PC-3 (cell line): Measurements from ENCODE around the gene NANOS3. TPM values are rescaled to one million over a fixed set of nuclear protein-coding genes. Genes with fewer than 3 reads are reported as not detected.

Experiments used
- ATAC-seq: fragments of 200-7000 bp; cut with Tn5 transposase; 2 replicates; pipeline ENCODE4 v1.9.1; 2020; ENCODE audit warnings: mild to moderate bottlenecking, moderate library complexity
- BruUV-seq: library from RNA; stranded (reverse); fragments of 400-500 nt; replicated peaks from 2 replicates; lab custom pipeline; 2021; lab: Mats Ljungman, UMichigan
- CTCF ChIA-PET: fragments of 300-600 bp; sonication (Branson Sonifier 250); formaldehyde crosslinking; loops from one replicate; lab custom pipeline; 2022; ENCODE audit warnings: antibody characterized with exemption; lab: Charles Lee
- POLR2A ChIA-PET: fragments of 300-600 bp; sonication (Branson Sonifier 250); formaldehyde crosslinking; loops from one replicate; lab custom pipeline; 2022; ENCODE audit warnings: antibody characterized with exemption; ENCODE audit not compliant: unreplicated experiment; lab: Charles Lee
- DNase-seq: peaks from one replicate; pipeline ENCODE4 v3.0.0-alpha.2; 2015
- H2AFZ ChIP-seq: fragments of 300-600 bp; sonication (generic); 2 replicates; pipeline ENCODE4 v1.6.0; 2016; ENCODE audit warnings: antibody characterized with exemption, low read length
- H3F3A ChIP-seq: fragments of 300-600 bp; sonication (generic); one replicate; pipeline ENCODE4 v1.6.0; 2017; ENCODE audit warnings: antibody characterized with exemption, low read length, control low read depth, mild to moderate bottlenecking; ENCODE audit not compliant: unreplicated experiment
- H3K27ac ChIP-seq: fragments of 300-600 bp; sonication (generic); 2 replicates; pipeline ENCODE4 v1.5.1; 2016; ENCODE audit warnings: mild to moderate bottlenecking, low read length
- H3K27me3 ChIP-seq: fragments of 300-600 bp; sonication (generic); 2 replicates; pipeline ENCODE4 v1.6.1; 2016; ENCODE audit warnings: low read length, mixed read lengths
- H3K36me3 ChIP-seq: fragments of 300-600 bp; sonication (generic); 2 replicates; pipeline ENCODE4 v1.6.1; 2016; ENCODE audit warnings: low read depth, mixed run types, low read length, mixed read lengths
- H3K4me1 ChIP-seq: fragments of 300-600 bp; sonication (generic); 2 replicates; pipeline ENCODE4 v1.5.1; 2016; ENCODE audit warnings: low read length; ENCODE audit not compliant: insufficient read depth
- H3K4me2 ChIP-seq: fragments of 300-600 bp; sonication (generic); 2 replicates; pipeline ENCODE4 v1.6.0; 2016; ENCODE audit warnings: low read length
- H3K4me3 ChIP-seq: fragments of 300-600 bp; sonication (generic); 2 replicates; pipeline ENCODE4 v1.5.1; 2016; ENCODE audit warnings: mild to moderate bottlenecking, low read length, mixed read lengths
- H3K79me2 ChIP-seq: fragments of 300-600 bp; sonication (generic); 2 replicates; pipeline ENCODE4 v1.6.1; 2017; ENCODE audit warnings: low read length, mixed read lengths
- H3K9ac ChIP-seq: fragments of 300-600 bp; sonication (generic); 2 replicates; pipeline ENCODE4 v1.6.0; 2016; ENCODE audit warnings: mild to moderate bottlenecking, low read length
- H3K9me2 ChIP-seq: fragments of 300-600 bp; sonication (generic); replicated peaks from 2 replicates; pipeline ENCODE4 v1.6.1; 2016; ENCODE audit warnings: mixed run types, low read length, mixed read lengths
- H3K9me3 ChIP-seq: fragments of 300-600 bp; sonication (generic); 2 replicates; pipeline ENCODE4 v1.6.1; 2016; ENCODE audit warnings: low read length, mixed read lengths
- H4K20me1 ChIP-seq: fragments of 300-600 bp; sonication (generic); 2 replicates; pipeline ENCODE4 v1.6.1; 2016; ENCODE audit warnings: low read length, mixed read lengths
- CTCF ChIP-seq: fragments of 300-600 bp; sonication (generic); conservative IDR thresholded peaks from 2 replicates; pipeline ENCODE4 v1.5.1; 2017; ENCODE audit warnings: antibody characterized with exemption, low read depth, mild to moderate bottlenecking, low read length
- EZH2 ChIP-seq: fragments of 300-600 bp; sonication (generic); IDR thresholded peaks from one replicate; pipeline ENCODE4 v1.6.1; 2017; ENCODE audit warnings: antibody characterized with exemption, mild to moderate bottlenecking, low read length; ENCODE audit not compliant: unreplicated experiment
- EZH2phosphoT487 ChIP-seq: fragments of 300-600 bp; sonication (generic); IDR thresholded peaks from 2 replicates; pipeline ENCODE4 v1.6.1; 2018; ENCODE audit warnings: mild to moderate bottlenecking, antibody characterized with exemption, low read length, borderline replicate concordance
- intact Hi-C: fragments of 100-400 bp; cut with micrococcal nuclease; formaldehyde crosslinking; loops from 2 replicates; pipeline ENCODE4 v1.9.0; 2023
- total RNA-seq: library from RNA; depleted of rRNA; stranded (reverse); fragments of >200 nt; gene quantifications from 2 replicates; pipeline ENCODE4 v1.2.3, GENCODE V29; 2014

Gene NANOS3
- total RNA-seq, 1 experiment from 2014 or later = 1.7 TPM

DNA sequence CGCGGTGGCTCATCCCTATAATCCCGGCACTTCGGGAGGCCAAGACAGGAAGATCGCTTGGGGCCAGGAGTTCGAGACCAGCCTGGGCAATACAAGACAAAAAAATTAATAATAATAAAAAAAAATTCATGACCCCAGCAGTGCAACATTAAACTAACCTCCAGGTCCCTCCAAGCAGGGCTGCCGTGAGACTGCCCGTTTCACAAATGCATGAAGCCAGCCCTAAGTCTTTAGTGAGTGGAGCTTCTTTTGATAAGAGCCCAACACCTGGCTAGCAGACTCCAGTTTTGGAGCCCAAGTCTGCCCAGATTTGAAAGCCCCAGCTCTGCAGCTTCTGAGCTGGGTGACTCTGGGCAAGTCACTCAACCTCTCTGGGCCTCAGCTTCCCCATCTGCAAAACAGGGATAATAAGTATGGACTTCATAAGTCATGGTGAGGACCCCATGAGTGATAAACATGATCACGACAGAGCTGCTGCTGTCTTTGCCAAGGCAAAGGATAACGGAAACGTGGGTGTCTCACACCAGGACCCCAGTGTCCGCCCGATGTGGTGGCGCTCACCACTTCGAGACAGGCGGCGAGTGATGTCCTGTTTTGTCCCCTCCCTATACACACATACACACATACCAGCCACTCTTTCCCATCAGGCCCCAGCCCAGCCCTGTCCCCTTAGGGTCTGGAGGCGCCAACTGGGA is 38.4 kb upstream of the NANOS3 start:
- Histone ChIP-seq H3K27ac (peak overlapping the region; percentile 96), H3K27me3 (no peaks in the 10 kb centered on the region), H3K9me3 (no peaks in the 10 kb centered on the region), H3K4me3 (peak overlapping the region; percentile 82), H3K79me2 (peaks cover 77% of the 10 kb centered on the region), H4K20me1 (peaks cover 48% of the 10 kb centered on the region), H2AFZ (no peak overlapping the region), H3K9ac (peak overlapping the region; percentile 93), H3K36me3 (peaks cover 42% of the 10 kb centered on the region), H3K4me2 (peak overlapping the region; percentile 94), H3K9me2 (no peaks in the 10 kb centered on the region), H3F3A (peaks cover 34% of the 10 kb centered on the region), H3K4me1 (peaks cover 71% of the 10 kb centered on the region)
- DNase-seq = no peak
- TSS peak; percentile 2 for BruUV-seq
- CTCF ChIA-PET = interaction anchor here (2.0 kb wide), 1 partner anchor 24 kb away, joined by 11 read pairs; no protein-coding TSS in a partner anchor
- TF ChIP-seq CTCF (no peak), EZH2 (no peak)
- intact Hi-C loops = loop anchor here (10.0 kb wide), 1 partner anchor 674 kb away; no protein-coding TSS in a partner anchor
- POLR2A ChIA-PET = interaction anchor here (0.6 kb wide), 1 partner anchor 11 kb away, joined by 13 read pairs; no protein-coding TSS in a partner anchor
- ATAC-seq = no peak

DNA sequence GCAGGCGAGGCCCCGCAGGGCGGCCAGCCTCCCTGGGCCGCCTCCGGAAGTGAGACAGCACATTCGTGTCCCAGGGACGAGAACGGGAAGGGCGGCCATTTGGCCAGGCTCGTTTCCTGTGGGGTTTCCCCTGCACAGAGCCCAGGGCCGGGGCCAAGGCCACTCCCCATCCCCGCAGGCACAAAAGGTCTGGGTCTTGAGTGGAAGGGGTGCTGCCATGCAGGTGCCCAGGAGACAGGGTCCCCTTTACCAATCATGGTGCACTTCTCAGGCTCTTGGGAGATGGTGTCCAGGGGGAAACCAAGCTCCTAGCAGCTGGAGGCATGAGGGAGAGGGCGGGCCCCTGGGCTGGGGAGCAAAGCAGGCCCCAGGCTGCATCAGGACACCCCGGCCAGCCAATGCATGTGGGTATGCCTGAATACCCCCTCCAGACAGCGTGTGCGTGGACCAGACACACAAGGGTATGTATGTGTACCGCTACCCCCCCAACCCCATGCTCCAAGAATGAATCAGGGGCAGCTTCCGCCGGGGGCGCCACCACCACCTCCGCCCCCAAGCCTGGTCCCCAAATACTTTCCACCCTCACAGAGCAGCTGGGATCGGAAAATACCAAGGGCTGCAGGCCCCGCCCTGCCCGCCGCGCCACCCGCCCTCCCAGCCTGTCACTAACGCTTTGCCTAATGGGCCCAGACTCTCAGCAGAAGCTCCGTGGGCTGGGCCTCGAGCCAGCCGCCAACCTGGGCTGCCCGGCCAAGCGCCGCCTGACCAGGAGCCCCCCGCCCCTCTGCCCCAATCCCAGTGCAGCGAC is 37.6 kb upstream of the NANOS3 start:
- no peaks in the 10 kb centered on the region for H3K27me3 ChIP-seq
- H3K9ac ChIP-seq = peak overlapping the region; percentile 93
- peaks cover 39% of the 10 kb centered on the region for H3K36me3 ChIP-seq
- peak overlapping the region; percentile 82 for H3K4me3 ChIP-seq
- no peak for TF ChIP-seq EZH2phosphoT487
- TF ChIP-seq CTCF = no peak
- TF ChIP-seq EZH2 = no peak
- ATAC-seq = peak; percentile 25
- intact Hi-C loops = loop anchor here (10.0 kb wide), 1 partner anchor 675 kb away; no protein-coding TSS in a partner anchor
- H3F3A ChIP-seq = peaks cover 30% of the 10 kb centered on the region
- H3K27ac ChIP-seq = peak overlapping the region; percentile 96
- peak; percentile 94 for DNase-seq
- no peaks in the 10 kb centered on the region for H3K9me2 ChIP-seq
- peaks cover 83% of the 10 kb centered on the region for H3K79me2 ChIP-seq
- CTCF ChIA-PET = interaction anchor here (2.0 kb wide), 1 partner anchor 23 kb away, joined by 11 read pairs; no protein-coding TSS in a partner anchor
- H4K20me1 ChIP-seq = peaks cover 44% of the 10 kb centered on the region
- peak overlapping the region; percentile 94 for H3K4me2 ChIP-seq
- H3K4me1 ChIP-seq = peaks cover 72% of the 10 kb centered on the region
- no peaks in the 10 kb centered on the region for H3K9me3 ChIP-seq
- no peak overlapping the region for H2AFZ ChIP-seq
- POLR2A ChIA-PET = interaction anchor here (0.5 to 1.6 kb wide), 10 partner anchors 10 to 543 kb away, joined by 3 to 35 read pairs (median 8); partner anchors contain the start of gene MRI1
- BruUV-seq = no TSS peak
